ES-I3 (cell line): Measurements from ENCODE around the gene FRMPD1.

Source experiments
- H3K36me3 ChIP-seq: 2 replicates; pipeline ENCODE4 v1.6.1; 2013; ENCODE audit warnings: mild to moderate bottlenecking, low read length, control low read depth, moderate library complexity; ENCODE audit not compliant: insufficient read depth
- H3K4me1 ChIP-seq: 2 replicates; pipeline ENCODE4 v1.6.1; 2013; ENCODE audit warnings: mild to moderate bottlenecking, control low read depth, low read length; ENCODE audit not compliant: insufficient read depth
- H3K9ac ChIP-seq: 2 replicates; pipeline ENCODE4 v1.6.1; 2013; ENCODE audit warnings: low read depth, mild to moderate bottlenecking, low read length, moderate library complexity
- H3K9me3 ChIP-seq: 2 replicates; pipeline ENCODE4 v1.6.1; 2013; ENCODE audit warnings: mild to moderate bottlenecking, low read length, moderate library complexity; ENCODE audit not compliant: control insufficient read depth, insufficient read depth

The FRMPD1 gene

DNA sequence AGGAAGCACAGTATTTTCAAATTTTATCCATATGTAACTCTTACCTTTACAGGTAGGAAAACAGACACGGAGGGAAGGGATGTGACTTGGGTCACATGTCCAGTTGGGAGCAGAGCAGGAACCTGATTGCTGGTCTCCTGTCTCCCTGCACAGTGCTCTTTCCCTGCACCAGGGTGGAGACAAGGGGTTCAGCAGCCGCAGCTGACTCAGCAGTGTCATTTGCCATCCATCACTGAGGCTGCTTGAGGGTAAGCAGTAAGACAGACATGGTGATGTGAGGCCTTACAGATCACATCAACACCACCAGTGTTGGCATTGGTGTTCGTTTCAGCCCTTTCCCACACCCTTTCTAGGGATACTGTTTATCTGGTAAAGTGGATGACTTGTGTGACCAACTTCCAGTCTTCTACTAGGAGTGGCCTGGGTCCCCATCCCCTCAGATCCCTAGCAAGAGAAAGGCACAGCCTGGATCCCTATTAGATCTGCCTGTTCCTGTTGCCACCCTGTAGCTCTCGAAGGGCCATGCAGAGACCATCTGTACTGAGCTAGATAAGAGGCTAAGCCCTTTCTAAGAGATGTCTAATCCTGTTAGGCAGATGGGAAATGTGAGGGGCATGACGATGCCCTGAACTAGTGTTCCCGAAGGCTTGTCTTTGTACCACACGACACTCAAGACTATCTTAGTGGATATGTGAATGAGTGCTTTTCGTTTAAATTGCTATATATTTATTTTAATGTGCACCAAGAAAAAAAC is 29.1 kb downstream of the FRMPD1 start:
- H3K9ac ChIP-seq, result no peak overlapping the region
- H3K9me3 ChIP-seq, result no peaks in the 10 kb centered on the region
- no peaks in the 10 kb centered on the region for H3K4me1 ChIP-seq
- H3K36me3 ChIP-seq, result no peaks in the 10 kb centered on the region

- H3K9me3 ChIP-seq, result no peaks in the 10 kb centered on the region
- no peak overlapping the region for H3K9ac ChIP-seq
- no peaks in the 10 kb centered on the region for H3K36me3 ChIP-seq
- H3K4me1 ChIP-seq, result no peaks in the 10 kb centered on the region
Observed at GRCh38 chr9:37682951-37683350, 32.2 kb downstream of the FRMPD1 start.

- Histone ChIP-seq H3K9me3 (no peaks in the 10 kb centered on the region), H3K36me3 (no peaks in the 10 kb centered on the region), H3K4me1 (no peaks in the 10 kb centered on the region), H3K9ac (no peak overlapping the region)
Observed at GRCh38 chr9:37683531-37684371, 33.0 kb downstream of the FRMPD1 start.

DNA sequence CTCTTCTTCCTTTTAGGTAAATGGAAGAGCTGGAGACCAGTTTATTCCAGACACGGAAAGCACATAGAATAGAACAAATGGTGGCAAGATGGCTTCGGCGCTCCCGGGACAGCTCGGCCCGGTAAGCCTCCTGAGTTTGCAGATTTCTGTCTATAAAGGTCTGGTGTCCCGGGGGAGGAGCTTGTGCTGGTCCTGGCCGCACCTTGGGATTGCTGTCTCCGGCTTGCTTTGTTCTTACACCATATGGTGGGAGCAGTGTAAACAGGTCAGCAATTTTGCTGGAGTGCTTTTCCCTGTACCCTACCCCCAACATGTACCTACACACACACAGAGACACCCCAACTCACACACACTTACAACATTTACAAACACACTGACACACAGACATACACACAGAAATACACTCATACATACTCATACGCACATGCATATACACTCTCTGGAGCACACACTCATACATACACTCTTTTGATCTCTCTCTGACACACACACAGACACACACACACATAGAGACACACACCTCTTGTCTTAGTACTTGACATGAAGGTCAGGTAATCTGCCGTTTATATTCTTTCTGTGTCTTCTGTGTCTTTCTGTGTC is 42.0 kb downstream of the FRMPD1 start:
- Histone ChIP-seq H3K9me3 (no peaks in the 10 kb centered on the region; the same call in 1 of the 2 replicates), H3K9ac (no peak overlapping the region), H3K4me1 (no peaks in the 10 kb centered on the region), H3K36me3 (no peaks in the 10 kb centered on the region)

GRCh38 chr9:37693260-37693659 is 42.5 kb downstream of the FRMPD1 start:
- no peaks in the 10 kb centered on the region for H3K4me1 ChIP-seq
- H3K9me3 ChIP-seq, result no peaks in the 10 kb centered on the region; the same call in 1 of the 2 replicates
- no peak overlapping the region for H3K9ac ChIP-seq
- H3K36me3 ChIP-seq, result no peaks in the 10 kb centered on the region

GRCh38 chr9:37694355-37694754 is 43.6 kb downstream of the FRMPD1 start:
- Histone ChIP-seq H3K36me3 (no peaks in the 10 kb centered on the region), H3K9me3 (no peaks in the 10 kb centered on the region; the same call in 1 of the 2 replicates), H3K4me1 (no peaks in the 10 kb centered on the region), H3K9ac (no peak overlapping the region)

GRCh38 chr9:37696528-37696927 is 45.8 kb downstream of the FRMPD1 start:
- no peaks in the 10 kb centered on the region for H3K9me3 ChIP-seq
- H3K4me1 ChIP-seq, result no peaks in the 10 kb centered on the region
- no peak overlapping the region for H3K9ac ChIP-seq
- no peaks in the 10 kb centered on the region for H3K36me3 ChIP-seq

- Histone ChIP-seq H3K4me1 (no peaks in the 10 kb centered on the region), H3K9ac (no peak overlapping the region), H3K36me3 (no peaks in the 10 kb centered on the region), H3K9me3 (no peaks in the 10 kb centered on the region)
Observed at GRCh38 chr9:37700131-37700530, 49.4 kb downstream of the FRMPD1 start.

DNA sequence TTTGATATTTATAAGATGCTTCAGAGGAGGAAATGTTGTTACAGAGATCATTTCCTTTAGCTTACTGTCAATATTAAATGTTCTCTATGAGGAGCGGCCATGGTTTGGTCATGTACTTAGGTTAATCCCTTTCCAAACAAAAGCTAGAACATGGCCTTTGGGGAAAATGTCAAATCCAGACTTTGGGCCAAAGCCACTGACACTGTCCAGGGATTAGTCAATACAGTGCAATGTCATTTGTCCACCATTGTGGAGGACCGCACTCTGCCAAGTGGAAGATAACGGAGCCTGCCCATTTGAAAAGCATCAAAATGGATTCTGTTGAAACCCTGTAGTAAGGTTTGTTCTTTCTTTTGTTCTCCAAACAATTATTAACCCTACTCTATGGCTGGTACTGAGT is 50.1 kb downstream of the FRMPD1 start:
- no peaks in the 10 kb centered on the region for H3K9me3 ChIP-seq
- H3K9ac ChIP-seq, result no peak overlapping the region
- H3K4me1 ChIP-seq, result no peaks in the 10 kb centered on the region
- H3K36me3 ChIP-seq, result no peaks in the 10 kb centered on the region

GRCh38 chr9:37705787-37706186 is 55.0 kb downstream of the FRMPD1 start:
- Histone ChIP-seq H3K4me1 (no peaks in the 10 kb centered on the region), H3K9ac (no peak overlapping the region), H3K36me3 (no peaks in the 10 kb centered on the region), H3K9me3 (no peaks in the 10 kb centered on the region)

DNA sequence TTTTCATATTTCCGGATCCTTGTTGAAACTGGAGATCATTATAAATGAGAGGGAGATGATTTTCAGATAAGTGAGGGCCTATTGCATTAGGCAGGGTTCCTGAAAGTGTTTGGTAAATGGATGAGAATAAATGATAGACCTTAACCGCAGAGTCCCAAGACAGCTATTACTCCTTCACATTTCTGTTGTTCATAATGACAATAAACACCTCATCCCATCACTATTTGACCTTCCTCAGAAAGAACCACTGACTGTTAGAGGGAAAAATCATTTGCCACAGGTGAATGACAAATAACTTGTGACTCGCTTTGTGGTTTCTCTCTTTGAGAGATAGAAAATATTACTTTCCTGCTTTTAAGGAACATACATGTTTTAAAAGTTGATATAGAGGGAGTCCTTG is 55.5 kb downstream of the FRMPD1 start:
- no peaks in the 10 kb centered on the region for H3K36me3 ChIP-seq
- H3K4me1 ChIP-seq, result no peaks in the 10 kb centered on the region
- H3K9ac ChIP-seq, result no peak overlapping the region
- no peaks in the 10 kb centered on the region for H3K9me3 ChIP-seq

DNA sequence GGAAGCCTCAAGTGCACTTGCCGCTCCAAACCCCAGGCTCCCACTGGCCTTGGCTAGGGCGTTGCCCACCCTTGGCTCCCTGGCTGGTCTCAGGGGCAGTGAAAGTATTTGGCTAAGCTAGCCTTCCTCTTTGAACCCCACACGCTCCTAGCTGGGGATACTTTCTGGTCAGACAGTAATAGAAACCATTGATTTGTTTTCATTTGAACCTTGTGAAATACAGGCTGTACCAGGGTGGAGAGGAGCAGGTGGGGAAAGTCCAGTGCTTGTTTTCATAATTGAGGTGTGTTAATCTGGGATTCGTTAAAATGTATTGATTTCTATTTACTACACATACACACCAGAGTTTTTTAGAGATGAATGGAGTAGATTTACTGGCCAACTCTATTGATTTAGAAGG is 57.0 kb downstream of the FRMPD1 start:
- Histone ChIP-seq H3K4me1 (no peaks in the 10 kb centered on the region), H3K9me3 (no peaks in the 10 kb centered on the region), H3K36me3 (no peaks in the 10 kb centered on the region), H3K9ac (no peak overlapping the region)

GRCh38 chr9:37710046-37710445 is 59.3 kb downstream of the FRMPD1 start:
- no peaks in the 10 kb centered on the region for H3K9me3 ChIP-seq
- H3K36me3 ChIP-seq, result no peaks in the 10 kb centered on the region
- no peaks in the 10 kb centered on the region for H3K4me1 ChIP-seq
- H3K9ac ChIP-seq, result no peak overlapping the region

GRCh38 chr9:37715260-37715659 is 64.5 kb downstream of the FRMPD1 start:
- no peak overlapping the region for H3K9ac ChIP-seq
- no peaks in the 10 kb centered on the region for H3K4me1 ChIP-seq
- no peaks in the 10 kb centered on the region for H3K9me3 ChIP-seq
- H3K36me3 ChIP-seq, result no peaks in the 10 kb centered on the region
